ENCODE measurements around the gene RDM1. TPM values are rescaled to one million over a fixed set of nuclear protein-coding genes. Genes with fewer than 3 reads are reported as not detected.

The RDM1 gene
- polyA plus RNA-seq, 1 experiment, result 0.17 TPM

DNA sequence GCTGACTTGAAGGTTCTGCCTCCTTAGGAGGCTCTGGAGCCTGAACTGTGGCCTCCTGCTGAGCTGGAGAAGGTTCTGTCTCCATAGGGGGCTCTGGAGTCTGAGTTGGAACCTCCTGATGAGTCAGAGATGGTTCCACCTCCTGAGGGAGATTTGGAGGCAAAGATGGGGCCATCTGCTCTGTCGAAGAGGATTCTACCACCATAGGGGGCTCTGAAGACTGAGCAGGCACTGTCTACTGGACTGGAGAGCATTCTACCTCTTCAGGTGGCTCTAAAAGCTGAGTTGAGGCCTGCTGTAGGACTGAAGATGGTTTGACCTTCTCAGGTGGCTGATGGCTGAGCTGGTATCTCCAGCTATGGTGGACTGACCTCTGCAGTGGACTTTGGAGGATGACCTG, 16.2 kb downstream of the RDM1 start:
- POLR2A ChIA-PET, result no interaction called here
- no peak overlapping the region for H3K4me3 ChIP-seq (ENCODE audit: low read depth, low read length)
- H3K27me3 ChIP-seq (ENCODE audit: control insufficient read depth, insufficient read depth, low read length), result no peaks in the 10 kb centered on the region; the same call in none of the 2 replicates
- no peaks in the 10 kb centered on the region for H3K36me3 ChIP-seq (ENCODE audit: control insufficient read depth, insufficient read depth, low read length)
- CTCF ChIA-PET, result interaction anchor here (1.4 kb wide), 1 partner anchor 25 kb away, joined by 3 read pairs; no protein-coding TSS in a partner anchor
- DNase-seq (ENCODE audit: low read depth), result no peak
- TF ChIP-seq CTCF (IDR thresholded peaks at IDR 0.05; ENCODE audit: insufficient read depth, low read depth, low read length), result no peak

DNA sequence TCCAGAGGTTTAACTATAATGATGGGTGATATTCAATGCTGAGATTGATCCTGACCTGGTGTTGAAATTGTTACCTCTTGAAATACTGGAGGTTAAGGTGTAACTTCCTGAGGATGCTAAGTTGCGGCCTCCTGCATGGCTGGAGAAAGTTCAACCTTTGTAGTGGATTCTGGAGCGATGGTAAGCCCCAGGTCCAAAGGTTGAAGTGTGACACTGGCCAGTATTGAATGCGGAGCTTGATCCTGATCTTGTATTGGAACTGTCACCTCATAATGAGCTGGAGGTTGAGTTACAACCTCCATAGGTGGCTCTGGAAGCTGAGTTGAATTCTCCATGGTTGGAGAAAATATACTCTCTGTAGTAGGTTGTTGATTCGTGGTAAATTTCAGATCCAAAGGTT, 17.0 kb downstream of the RDM1 start:
- DNase-seq (ENCODE audit: low read depth), result no peak
- H3K36me3 ChIP-seq (ENCODE audit: control insufficient read depth, insufficient read depth, low read length), result no peaks in the 10 kb centered on the region
- H3K4me3 ChIP-seq (ENCODE audit: low read depth, low read length), result no peak overlapping the region
- TF ChIP-seq CTCF (IDR thresholded peaks at IDR 0.05; ENCODE audit: insufficient read depth, low read depth, low read length), result no peak
- POLR2A ChIA-PET, result no interaction called here
- CTCF ChIA-PET, result interaction anchor here (1.4 kb wide), 1 partner anchor 24 kb away, joined by 3 read pairs; no protein-coding TSS in a partner anchor
- no peaks in the 10 kb centered on the region; the same call in none of the 2 replicates for H3K27me3 ChIP-seq (ENCODE audit: control insufficient read depth, insufficient read depth, low read length)

DNA sequence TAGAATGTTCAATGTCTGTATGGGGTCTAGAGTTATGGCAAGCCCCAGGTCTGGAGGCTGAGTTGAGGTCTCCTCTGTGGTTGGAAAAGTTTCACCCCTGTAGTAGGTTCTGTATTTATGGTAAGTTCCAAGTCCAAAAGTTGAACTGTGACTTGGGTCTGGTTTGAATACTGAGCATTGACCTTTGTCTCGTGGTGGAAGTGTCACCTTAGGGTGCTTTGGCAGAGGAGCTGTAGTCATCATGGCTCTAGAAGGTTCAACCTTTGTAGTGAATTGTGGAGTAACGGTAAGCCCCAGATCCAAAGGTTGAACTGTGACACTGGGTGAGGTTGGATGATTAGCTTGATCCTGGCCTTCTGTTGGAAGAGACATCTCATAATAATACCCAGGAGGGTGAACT, 17.6 kb downstream of the RDM1 start:
- Histone ChIP-seq H3K36me3 (ENCODE audit: control insufficient read depth, insufficient read depth, low read length) (no peaks in the 10 kb centered on the region), H3K27me3 (ENCODE audit: control insufficient read depth, insufficient read depth, low read length) (no peaks in the 10 kb centered on the region; the same call in none of the 2 replicates), H3K4me3 (ENCODE audit: low read depth, low read length) (no peak overlapping the region)
- DNase-seq (ENCODE audit: low read depth), result no peak
- TF ChIP-seq CTCF (IDR thresholded peaks at IDR 0.05; ENCODE audit: insufficient read depth, low read depth, low read length), result no peak
- ChIA-PET CTCF (interaction anchor here (0.6 to 1.4 kb wide), 2 partner anchors 24 to 62 kb away, joined by 3 read pairs; no protein-coding TSS in a partner anchor), POLR2A (no interaction called here)

GRCh38 chr17:35912339-35912912, 18.1 kb downstream of the RDM1 start:
- no peak for TF ChIP-seq CTCF (IDR thresholded peaks at IDR 0.05; ENCODE audit: insufficient read depth, low read depth, low read length)
- DNase-seq (ENCODE audit: low read depth), result no peak
- H3K27me3 ChIP-seq (ENCODE audit: control insufficient read depth, insufficient read depth, low read length), result no peaks in the 10 kb centered on the region; the same call in none of the 2 replicates
- POLR2A ChIA-PET, result no interaction called here
- H3K36me3 ChIP-seq (ENCODE audit: control insufficient read depth, insufficient read depth, low read length), result no peaks in the 10 kb centered on the region
- no peak overlapping the region for H3K4me3 ChIP-seq (ENCODE audit: low read depth, low read length)
- CTCF ChIA-PET, result interaction anchor here (0.6 kb wide), 1 partner anchor 61 kb away, joined by 3 read pairs; no protein-coding TSS in a partner anchor

DNA sequence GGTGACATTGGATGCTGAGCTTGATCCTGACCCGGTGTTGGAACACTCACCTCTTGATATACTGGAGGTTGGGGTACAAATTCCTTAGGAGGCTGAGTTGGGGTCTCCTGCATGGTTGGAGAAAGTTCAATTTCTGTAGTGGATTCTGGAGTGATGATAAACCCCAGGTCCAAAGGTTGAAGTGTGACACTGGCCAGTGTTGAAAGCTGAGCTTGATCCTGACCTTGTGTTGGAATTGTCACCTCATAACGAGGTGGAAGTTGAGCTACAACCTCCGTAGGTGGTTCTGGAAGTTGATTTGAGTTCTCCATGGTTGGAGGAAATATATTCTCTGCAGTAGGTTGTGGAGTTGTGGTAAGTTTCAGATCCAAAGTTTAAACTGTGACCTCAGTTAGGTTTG, 21.2 kb downstream of the RDM1 start:
- H3K27me3 ChIP-seq (ENCODE audit: control insufficient read depth, insufficient read depth, low read length), result no peaks in the 10 kb centered on the region; the same call in none of the 2 replicates
- no peak for TF ChIP-seq CTCF (IDR thresholded peaks at IDR 0.05; ENCODE audit: insufficient read depth, low read depth, low read length)
- no peaks in the 10 kb centered on the region for H3K36me3 ChIP-seq (ENCODE audit: control insufficient read depth, insufficient read depth, low read length)
- no peak overlapping the region for H3K4me3 ChIP-seq (ENCODE audit: low read depth, low read length)
- ChIA-PET CTCF (no interaction called here), POLR2A (no interaction called here)
- DNase-seq (ENCODE audit: low read depth), result no peak

Measured in BJ (cell line).